Measurements from ENCODE around the gene ARRB1. TPM values are rescaled to one million over a fixed set of nuclear protein-coding genes. Genes with fewer than 3 reads are reported as not detected.
"Not testable (repeated sequence)": the region's sequence is repeated elsewhere in the genome, so short reads cannot be mapped to it uniquely, and the experiment has no call there.

ARRB1 gene
- total and polyA plus RNA-seq, 4 donors = 5.8 to 76.1 (median 21.0) TPM

DNA sequence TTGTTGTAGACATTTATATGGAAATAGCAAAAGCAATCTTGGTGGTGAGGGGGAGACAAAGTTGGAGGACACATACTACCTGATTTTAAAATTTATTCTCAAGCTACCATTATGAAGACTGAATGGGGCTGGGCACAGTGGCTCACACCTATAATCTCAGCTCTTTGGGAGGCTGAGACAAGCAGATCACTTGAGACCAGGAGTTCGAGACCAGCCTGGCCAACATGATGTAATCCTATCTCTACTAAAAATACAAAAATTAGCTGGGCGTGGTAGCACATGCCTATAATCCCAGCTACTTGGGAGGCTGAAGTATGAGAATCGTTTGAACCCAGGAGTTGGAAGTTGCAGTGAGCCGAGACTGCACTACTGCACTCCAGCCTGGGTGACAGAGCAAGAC lies 10.8 kb upstream of the ARRB1 start:
- intact Hi-C loops (cut with DNase I) = not testable (repeated sequence)

GRCh38 chr11:75356613-75357012 lies 5.2 kb upstream of the ARRB1 start:
- H3K9me3 ChIP-seq (ENCODE audit: control insufficient read depth, low read length) = no peaks in the 10 kb centered on the region
- DNase-seq (peak in 1 of 2 donors; percentile 3), ATAC-seq (ENCODE audit: low FRiP score) (no peak)
- WGBS, 2 donors = 94 to 97% methylated on average over 2 of the region's 2 CpGs
- intact Hi-C loops (cut with DNase I) = no loop called here
- H3K36me3 ChIP-seq (ENCODE audit: control insufficient read depth in 1 of 2, insufficient read depth in 2 of 2, low read length in 1 of 2) = no peaks in the 10 kb centered on the region
- H3K4me1 ChIP-seq (ENCODE audit: control insufficient read depth in 1 of 2, insufficient read depth in 2 of 2, low read length in 2 of 2) = no peaks in the 10 kb centered on the region
- H3K4me3 ChIP-seq (ENCODE audit: low read length in 2 of 2) = no peak overlapping the region
- H3K27ac ChIP-seq (ENCODE audit: low read depth in 1 of 2, low read length in 2 of 2) = no peak overlapping the region
- no peaks in the 10 kb centered on the region for H3K27me3 ChIP-seq (ENCODE audit: control insufficient read depth in 1 of 2, insufficient read depth in 2 of 2, low read length in 1 of 2)

More for the DNA sequence above, 10.8 kb upstream of the ARRB1 start:
- H3K36me3 ChIP-seq (ENCODE audit: control insufficient read depth in 1 of 2, insufficient read depth in 2 of 2, low read length in 1 of 2); H3K27me3 ChIP-seq (ENCODE audit: control insufficient read depth in 1 of 2, insufficient read depth in 2 of 2, low read length in 1 of 2); H3K9me3 ChIP-seq (ENCODE audit: control insufficient read depth, low read length); H3K27ac ChIP-seq (ENCODE audit: low read depth in 1 of 2, low read length in 2 of 2); H3K4me3 ChIP-seq (ENCODE audit: low read length in 2 of 2); ATAC-seq (ENCODE audit: low FRiP score); H3K4me1 ChIP-seq (ENCODE audit: control insufficient read depth in 1 of 2, insufficient read depth in 2 of 2, low read length in 2 of 2): not testable (repeated sequence)
- peak; percentile 0 to 8 for DNase-seq
- WGBS, 2 donors = 67 to 76% methylated on average over 4 of the region's 4 CpGs

GRCh38 chr11:75355051-75355450 lies 3.6 kb upstream of the ARRB1 start:
- ATAC-seq (ENCODE audit: low FRiP score) (no peak), DNase-seq (peak in 1 of 2 donors; percentile 21)
- no peak overlapping the region for H3K4me3 ChIP-seq (ENCODE audit: low read length in 2 of 2)
- no peaks in the 10 kb centered on the region for H3K27me3 ChIP-seq (ENCODE audit: control insufficient read depth in 1 of 2, insufficient read depth in 2 of 2, low read length in 1 of 2)
- intact Hi-C loops (cut with DNase I) = no loop called here
- H3K4me1 ChIP-seq (ENCODE audit: control insufficient read depth in 1 of 2, insufficient read depth in 2 of 2, low read length in 2 of 2) = no peaks in the 10 kb centered on the region
- 77 to 81% methylated on average over 10 of the region's 10 CpGs for WGBS, 2 donors
- H3K36me3 ChIP-seq (ENCODE audit: control insufficient read depth in 1 of 2, insufficient read depth in 2 of 2, low read length in 1 of 2) = no peaks in the 10 kb centered on the region
- no peak overlapping the region for H3K27ac ChIP-seq (ENCODE audit: low read depth in 1 of 2, low read length in 2 of 2)
- H3K9me3 ChIP-seq (ENCODE audit: control insufficient read depth, low read length) = no peaks in the 10 kb centered on the region

DNA sequence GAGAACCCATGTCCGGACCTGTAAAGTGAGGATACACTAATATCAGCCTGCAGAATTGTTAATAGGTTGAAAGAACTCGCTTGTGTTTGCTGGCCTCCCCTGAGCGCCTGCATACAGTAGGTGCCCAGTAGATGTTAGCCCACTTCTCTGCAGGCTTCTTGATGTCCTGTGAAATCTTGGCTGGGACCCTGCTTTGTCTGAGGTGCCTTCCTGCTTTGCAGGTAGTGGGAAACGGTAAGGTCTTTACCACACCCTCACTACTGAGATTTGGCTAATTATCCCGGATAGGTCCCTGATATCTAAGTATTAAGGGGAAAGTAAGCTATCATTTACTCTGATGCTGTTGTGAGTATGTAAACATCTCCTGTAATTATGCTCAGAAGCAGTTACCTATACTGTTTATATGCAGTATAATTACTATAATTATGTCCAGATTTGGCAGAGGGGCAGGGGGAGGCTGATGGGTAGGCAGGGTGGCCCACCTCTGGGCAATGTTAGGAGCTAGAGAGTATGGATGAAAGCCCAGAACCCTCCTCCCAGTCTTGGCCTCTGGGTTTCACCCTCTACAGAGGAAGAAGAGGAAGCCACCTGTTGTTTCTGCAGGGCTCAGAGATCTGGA lies 1.2 kb upstream of the ARRB1 start:
- DNase-seq = peak; percentile 17 to 52
- Histone ChIP-seq H3K27ac (ENCODE audit: low read depth in 1 of 2, low read length in 2 of 2) (no peak overlapping the region), H3K4me1 (ENCODE audit: control insufficient read depth in 1 of 2, insufficient read depth in 2 of 2, low read length in 2 of 2) (no peaks in the 10 kb centered on the region), H3K9me3 (ENCODE audit: control insufficient read depth, low read length) (no peaks in the 10 kb centered on the region), H3K4me3 (ENCODE audit: low read length in 2 of 2) (no peak overlapping the region), H3K27me3 (ENCODE audit: control insufficient read depth in 1 of 2, insufficient read depth in 2 of 2, low read length in 1 of 2) (no peaks in the 10 kb centered on the region), H3K36me3 (ENCODE audit: control insufficient read depth in 1 of 2, insufficient read depth in 2 of 2, low read length in 1 of 2) (no peaks in the 10 kb centered on the region)
- intact Hi-C loops (cut with DNase I) = no loop called here
- ATAC-seq (ENCODE audit: low FRiP score) = no peak
- WGBS, 2 donors = 55 to 56% methylated on average over 5 of the region's 5 CpGs

- DNase-seq (peak; percentile 81 to 82), ATAC-seq (ENCODE audit: low FRiP score) (peak; percentile 73)
- no peaks in the 10 kb centered on the region for H3K36me3 ChIP-seq (ENCODE audit: control insufficient read depth in 1 of 2, insufficient read depth in 2 of 2, low read length in 1 of 2)
- no peaks in the 10 kb centered on the region for H3K4me1 ChIP-seq (ENCODE audit: control insufficient read depth in 1 of 2, insufficient read depth in 2 of 2, low read length in 2 of 2)
- no peaks in the 10 kb centered on the region for H3K27me3 ChIP-seq (ENCODE audit: control insufficient read depth in 1 of 2, insufficient read depth in 2 of 2, low read length in 1 of 2)
- H3K4me3 ChIP-seq (ENCODE audit: low read length in 2 of 2) = peak overlapping the region; percentile 28 to 37
- intact Hi-C loops (cut with DNase I) = no loop called here
- H3K27ac ChIP-seq (ENCODE audit: low read depth in 1 of 2, low read length in 2 of 2) = no peak overlapping the region
- 2% methylated on average over 60 to 64 of the region's 64 CpGs for WGBS, 2 donors
- H3K9me3 ChIP-seq (ENCODE audit: control insufficient read depth, low read length) = no peaks in the 10 kb centered on the region
Measured at GRCh38 chr11:75351791-75352587, 528 bp upstream of the ARRB1 start.

- Histone ChIP-seq H3K9me3 (ENCODE audit: control insufficient read depth, low read length) (no peaks in the 10 kb centered on the region), H3K27me3 (ENCODE audit: control insufficient read depth in 1 of 2, insufficient read depth in 2 of 2, low read length in 1 of 2) (no peaks in the 10 kb centered on the region), H3K27ac (ENCODE audit: low read depth in 1 of 2, low read length in 2 of 2) (no peak overlapping the region), H3K4me3 (ENCODE audit: low read length in 2 of 2) (peak overlapping the region; percentile 28 to 37), H3K4me1 (ENCODE audit: control insufficient read depth in 1 of 2, insufficient read depth in 2 of 2, low read length in 2 of 2) (no peaks in the 10 kb centered on the region), H3K36me3 (ENCODE audit: control insufficient read depth in 1 of 2, insufficient read depth in 2 of 2, low read length in 1 of 2) (no peaks in the 10 kb centered on the region)
- ATAC-seq (ENCODE audit: low FRiP score) (peak; percentile 58), DNase-seq (peak; percentile 82 to 83)
- 14% methylated on average over 42 to 47 of the region's 47 CpGs for WGBS, 2 donors
- intact Hi-C loops (cut with DNase I) = no loop called here
Measured at GRCh38 chr11:75350743-75351540, 519 bp downstream of the ARRB1 start.

- no peaks in the 10 kb centered on the region for H3K4me1 ChIP-seq (ENCODE audit: control insufficient read depth in 1 of 2, insufficient read depth in 2 of 2, low read length in 2 of 2)
- WGBS, 2 donors = 85 to 88% methylated on average over 9 of the region's 9 CpGs
- DNase-seq (peak; percentile 33 to 38), ATAC-seq (ENCODE audit: low FRiP score) (no peak)
- no peak overlapping the region for H3K27ac ChIP-seq (ENCODE audit: low read depth in 1 of 2, low read length in 2 of 2)
- intact Hi-C loops (cut with DNase I) = no loop called here
- no peaks in the 10 kb centered on the region for H3K36me3 ChIP-seq (ENCODE audit: control insufficient read depth in 1 of 2, insufficient read depth in 2 of 2, low read length in 1 of 2)
- H3K27me3 ChIP-seq (ENCODE audit: control insufficient read depth in 1 of 2, insufficient read depth in 2 of 2, low read length in 1 of 2) = no peaks in the 10 kb centered on the region
- no peaks in the 10 kb centered on the region for H3K9me3 ChIP-seq (ENCODE audit: control insufficient read depth, low read length)
- H3K4me3 ChIP-seq (ENCODE audit: low read length in 2 of 2) = no peak overlapping the region
Measured at GRCh38 chr11:75350122-75350742, 1.2 kb downstream of the ARRB1 start.

- intact Hi-C loops (cut with DNase I) = no loop called here
- Histone ChIP-seq H3K4me3 (ENCODE audit: low read length in 2 of 2) (no peak overlapping the region), H3K9me3 (ENCODE audit: control insufficient read depth, low read length) (no peaks in the 10 kb centered on the region), H3K27me3 (ENCODE audit: control insufficient read depth in 1 of 2, insufficient read depth in 2 of 2, low read length in 1 of 2) (no peaks in the 10 kb centered on the region), H3K36me3 (ENCODE audit: control insufficient read depth in 1 of 2, insufficient read depth in 2 of 2, low read length in 1 of 2) (no peaks in the 10 kb centered on the region), H3K4me1 (ENCODE audit: control insufficient read depth in 1 of 2, insufficient read depth in 2 of 2, low read length in 2 of 2) (no peaks in the 10 kb centered on the region), H3K27ac (ENCODE audit: low read depth in 1 of 2, low read length in 2 of 2) (no peak overlapping the region)
- DNase-seq = peak; percentile 76
- WGBS, 2 donors = 89 to 94% methylated on average over 3 to 4 of the region's 4 CpGs
- ATAC-seq (ENCODE audit: low FRiP score) = no peak
Measured at GRCh38 chr11:75349521-75350116, 1.8 kb downstream of the ARRB1 start.
